ENCODE results near the gene DNAJC16. TPM values are rescaled to one million over a fixed set of nuclear protein-coding genes. Genes with fewer than 3 reads are reported as not detected.

DNAJC16 gene
- total and polyA plus RNA-seq, 4 donors, result 3.3 to 14.2 (median 11.1) TPM

DNA sequence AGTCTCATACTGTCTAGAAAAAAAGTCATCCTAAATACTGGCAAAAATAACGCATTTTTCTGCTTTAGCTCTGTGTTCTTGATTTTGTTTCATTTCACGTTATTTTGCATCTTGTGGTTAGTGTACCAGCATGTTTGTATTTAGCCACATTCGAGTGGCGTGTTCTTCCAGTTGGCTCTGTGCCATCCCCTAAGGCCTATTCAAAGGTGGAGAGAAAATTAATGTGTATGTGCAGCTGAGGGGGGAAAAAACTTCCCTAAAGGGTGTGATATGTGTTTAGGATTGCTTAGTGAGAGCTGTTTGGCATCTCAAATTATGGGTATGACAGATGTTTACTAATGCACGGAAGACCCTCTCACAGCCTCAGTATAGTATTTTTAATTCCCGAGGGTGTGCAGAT lies 12.1 kb downstream of the DNAJC16 start:
- Histone ChIP-seq H3K27me3 (ENCODE audit: control insufficient read depth in 4 of 4, insufficient read depth in 4 of 4, low read length in 3 of 4) (no peaks in the 10 kb centered on the region), H3K27ac (ENCODE audit: low read depth in 1 of 2, low read length in 2 of 2) (no peak overlapping the region), H3K9me3 (ENCODE audit: control insufficient read depth in 4 of 4, low read length in 3 of 4) (no peaks in the 10 kb centered on the region), H3K4me3 (ENCODE audit: low read depth in 1 of 3, low read length in 3 of 3) (no peak overlapping the region), H3K36me3 (ENCODE audit: control insufficient read depth in 4 of 4, insufficient read depth in 3 of 4, low read depth in 1 of 4, low read length in 3 of 4) (peaks cover 6 to 40% (median 25%) of the 10 kb centered on the region in 4 donors), H3K9ac (ENCODE audit: low read depth in 1 of 2, low read length in 2 of 2) (no peak overlapping the region), H3K4me1 (ENCODE audit: control insufficient read depth in 4 of 4, insufficient read depth in 4 of 4, low read length in 3 of 4) (peaks cover 0 to 5% (median 0%) of the 10 kb centered on the region in 4 donors)
- WGBS, result 60% methylated on average over 6 of the region's 6 CpGs
- no peak for DNase-seq (ENCODE audit: low spot score)
- TF ChIP-seq NR2F2 (IDR thresholded peaks at IDR 0.05) (no peak), JUND (IDR thresholded peaks at IDR 0.05) (no peak), YY1 (IDR thresholded peaks at IDR 0.05) (no peak), HNF4G (IDR thresholded peaks at IDR 0.05) (no peak), RXRA (IDR thresholded peaks at IDR 0.05) (no peak)
- TF ChIP-seq, protein P1, sequence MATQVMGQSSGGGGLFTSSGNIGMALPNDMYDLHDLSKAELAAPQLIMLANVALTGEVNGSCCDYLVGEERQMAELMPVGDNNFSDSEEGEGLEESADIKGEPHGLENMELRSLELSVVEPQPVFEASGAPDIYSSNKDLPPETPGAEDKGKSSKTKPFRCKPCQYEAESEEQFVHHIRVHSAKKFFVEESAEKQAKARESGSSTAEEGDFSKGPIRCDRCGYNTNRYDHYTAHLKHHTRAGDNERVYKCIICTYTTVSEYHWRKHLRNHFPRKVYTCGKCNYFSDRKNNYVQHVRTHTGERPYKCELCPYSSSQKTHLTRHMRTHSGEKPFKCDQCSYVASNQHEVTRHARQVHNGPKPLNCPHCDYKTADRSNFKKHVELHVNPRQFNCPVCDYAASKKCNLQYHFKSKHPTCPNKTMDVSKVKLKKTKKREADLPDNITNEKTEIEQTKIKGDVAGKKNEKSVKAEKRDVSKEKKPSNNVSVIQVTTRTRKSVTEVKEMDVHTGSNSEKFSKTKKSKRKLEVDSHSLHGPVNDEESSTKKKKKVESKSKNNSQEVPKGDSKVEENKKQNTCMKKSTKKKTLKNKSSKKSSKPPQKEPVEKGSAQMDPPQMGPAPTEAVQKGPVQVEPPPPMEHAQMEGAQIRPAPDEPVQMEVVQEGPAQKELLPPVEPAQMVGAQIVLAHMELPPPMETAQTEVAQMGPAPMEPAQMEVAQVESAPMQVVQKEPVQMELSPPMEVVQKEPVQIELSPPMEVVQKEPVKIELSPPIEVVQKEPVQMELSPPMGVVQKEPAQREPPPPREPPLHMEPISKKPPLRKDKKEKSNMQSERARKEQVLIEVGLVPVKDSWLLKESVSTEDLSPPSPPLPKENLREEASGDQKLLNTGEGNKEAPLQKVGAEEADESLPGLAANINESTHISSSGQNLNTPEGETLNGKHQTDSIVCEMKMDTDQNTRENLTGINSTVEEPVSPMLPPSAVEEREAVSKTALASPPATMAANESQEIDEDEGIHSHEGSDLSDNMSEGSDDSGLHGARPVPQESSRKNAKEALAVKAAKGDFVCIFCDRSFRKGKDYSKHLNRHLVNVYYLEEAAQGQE (IDR thresholded peaks at IDR 0.05), result no peak
- TF ChIP-seq, protein P2, sequence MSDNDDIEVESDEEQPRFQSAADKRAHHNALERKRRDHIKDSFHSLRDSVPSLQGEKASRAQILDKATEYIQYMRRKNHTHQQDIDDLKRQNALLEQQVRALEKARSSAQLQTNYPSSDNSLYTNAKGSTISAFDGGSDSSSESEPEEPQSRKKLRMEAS (IDR thresholded peaks at IDR 0.05), result no peak

DNA sequence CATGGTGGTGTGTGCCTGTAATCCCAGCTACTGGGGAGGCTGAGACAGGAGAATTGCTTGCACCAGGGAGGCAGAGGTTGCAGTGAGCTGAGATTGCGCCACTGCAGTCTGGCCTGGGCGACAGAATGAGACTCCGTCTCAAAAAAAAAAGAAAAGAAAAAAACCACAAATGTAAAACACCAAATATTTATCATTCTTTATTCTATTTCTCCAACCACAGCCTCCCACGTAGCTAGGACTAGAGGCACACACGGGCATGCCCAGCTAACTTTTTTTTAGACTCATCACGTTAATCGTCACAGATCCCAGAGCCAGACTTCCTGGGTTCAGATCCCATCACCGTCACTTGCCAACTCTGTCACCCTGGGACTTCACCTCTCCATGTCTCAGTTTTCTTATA lies 13.5 kb downstream of the DNAJC16 start:
- no peak overlapping the region for H3K27ac ChIP-seq (ENCODE audit: low read depth in 1 of 2, low read length in 2 of 2)
- no peaks in the 10 kb centered on the region for H3K27me3 ChIP-seq (ENCODE audit: control insufficient read depth in 4 of 4, insufficient read depth in 4 of 4, low read length in 3 of 4)
- no peak overlapping the region for H3K9ac ChIP-seq (ENCODE audit: low read depth in 1 of 2, low read length in 2 of 2)
- H3K9me3 ChIP-seq (ENCODE audit: control insufficient read depth in 4 of 4, low read length in 3 of 4), result no peaks in the 10 kb centered on the region
- DNase-seq (ENCODE audit: low spot score), result no peak
- WGBS, result 96% methylated on average over 8 of the region's 8 CpGs
- TF ChIP-seq FOXA1 (IDR thresholded peaks at IDR 0.05) (no peak), GABPA (IDR thresholded peaks at IDR 0.05 in 1 of 2, conservative IDR thresholded peaks at IDR 0.05 in 1 of 2) (no peak), NR2F2 (IDR thresholded peaks at IDR 0.05) (no peak), SP1 (IDR thresholded peaks at IDR 0.05) (no peak), RXRA (IDR thresholded peaks at IDR 0.05) (no peak)
- TF ChIP-seq, protein P3, sequence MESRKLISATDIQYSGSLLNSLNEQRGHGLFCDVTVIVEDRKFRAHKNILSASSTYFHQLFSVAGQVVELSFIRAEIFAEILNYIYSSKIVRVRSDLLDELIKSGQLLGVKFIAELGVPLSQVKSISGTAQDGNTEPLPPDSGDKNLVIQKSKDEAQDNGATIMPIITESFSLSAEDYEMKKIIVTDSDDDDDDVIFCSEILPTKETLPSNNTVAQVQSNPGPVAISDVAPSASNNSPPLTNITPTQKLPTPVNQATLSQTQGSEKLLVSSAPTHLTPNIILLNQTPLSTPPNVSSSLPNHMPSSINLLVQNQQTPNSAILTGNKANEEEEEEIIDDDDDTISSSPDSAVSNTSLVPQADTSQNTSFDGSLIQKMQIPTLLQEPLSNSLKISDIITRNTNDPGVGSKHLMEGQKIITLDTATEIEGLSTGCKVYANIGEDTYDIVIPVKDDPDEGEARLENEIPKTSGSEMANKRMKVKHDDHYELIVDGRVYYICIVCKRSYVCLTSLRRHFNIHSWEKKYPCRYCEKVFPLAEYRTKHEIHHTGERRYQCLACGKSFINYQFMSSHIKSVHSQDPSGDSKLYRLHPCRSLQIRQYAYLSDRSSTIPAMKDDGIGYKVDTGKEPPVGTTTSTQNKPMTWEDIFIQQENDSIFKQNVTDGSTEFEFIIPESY (IDR thresholded peaks at IDR 0.05), result no peak
- TF ChIP-seq, protein P4, sequence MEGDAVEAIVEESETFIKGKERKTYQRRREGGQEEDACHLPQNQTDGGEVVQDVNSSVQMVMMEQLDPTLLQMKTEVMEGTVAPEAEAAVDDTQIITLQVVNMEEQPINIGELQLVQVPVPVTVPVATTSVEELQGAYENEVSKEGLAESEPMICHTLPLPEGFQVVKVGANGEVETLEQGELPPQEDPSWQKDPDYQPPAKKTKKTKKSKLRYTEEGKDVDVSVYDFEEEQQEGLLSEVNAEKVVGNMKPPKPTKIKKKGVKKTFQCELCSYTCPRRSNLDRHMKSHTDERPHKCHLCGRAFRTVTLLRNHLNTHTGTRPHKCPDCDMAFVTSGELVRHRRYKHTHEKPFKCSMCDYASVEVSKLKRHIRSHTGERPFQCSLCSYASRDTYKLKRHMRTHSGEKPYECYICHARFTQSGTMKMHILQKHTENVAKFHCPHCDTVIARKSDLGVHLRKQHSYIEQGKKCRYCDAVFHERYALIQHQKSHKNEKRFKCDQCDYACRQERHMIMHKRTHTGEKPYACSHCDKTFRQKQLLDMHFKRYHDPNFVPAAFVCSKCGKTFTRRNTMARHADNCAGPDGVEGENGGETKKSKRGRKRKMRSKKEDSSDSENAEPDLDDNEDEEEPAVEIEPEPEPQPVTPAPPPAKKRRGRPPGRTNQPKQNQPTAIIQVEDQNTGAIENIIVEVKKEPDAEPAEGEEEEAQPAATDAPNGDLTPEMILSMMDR (IDR thresholded peaks at IDR 0.05; ENCODE audit: low read depth, low read length, missing input control), result no peak
- no peak overlapping the region for H3K4me3 ChIP-seq (ENCODE audit: low read depth in 1 of 3, low read length in 3 of 3)
- H3K36me3 ChIP-seq (ENCODE audit: control insufficient read depth in 4 of 4, insufficient read depth in 3 of 4, low read depth in 1 of 4, low read length in 3 of 4), result peaks cover 8 to 43% (median 31%) of the 10 kb centered on the region in 4 donors
- peaks cover 0 to 5% (median 0%) of the 10 kb centered on the region in 4 donors for H3K4me1 ChIP-seq (ENCODE audit: control insufficient read depth in 4 of 4, insufficient read depth in 4 of 4, low read length in 3 of 4)
